Right kidney (tissue), 1 donor: ENCODE measurements around the gene ST3GAL4.
"Not testable (repeated sequence)": the region's sequence is repeated elsewhere in the genome, so short reads cannot be mapped to it uniquely, and the experiment has no call there.

ENCODE experiments used
- DNase-seq: peaks from one replicate; pipeline ENCODE4 v3.0.0-alpha.2; 2016

Gene ST3GAL4

DNA sequence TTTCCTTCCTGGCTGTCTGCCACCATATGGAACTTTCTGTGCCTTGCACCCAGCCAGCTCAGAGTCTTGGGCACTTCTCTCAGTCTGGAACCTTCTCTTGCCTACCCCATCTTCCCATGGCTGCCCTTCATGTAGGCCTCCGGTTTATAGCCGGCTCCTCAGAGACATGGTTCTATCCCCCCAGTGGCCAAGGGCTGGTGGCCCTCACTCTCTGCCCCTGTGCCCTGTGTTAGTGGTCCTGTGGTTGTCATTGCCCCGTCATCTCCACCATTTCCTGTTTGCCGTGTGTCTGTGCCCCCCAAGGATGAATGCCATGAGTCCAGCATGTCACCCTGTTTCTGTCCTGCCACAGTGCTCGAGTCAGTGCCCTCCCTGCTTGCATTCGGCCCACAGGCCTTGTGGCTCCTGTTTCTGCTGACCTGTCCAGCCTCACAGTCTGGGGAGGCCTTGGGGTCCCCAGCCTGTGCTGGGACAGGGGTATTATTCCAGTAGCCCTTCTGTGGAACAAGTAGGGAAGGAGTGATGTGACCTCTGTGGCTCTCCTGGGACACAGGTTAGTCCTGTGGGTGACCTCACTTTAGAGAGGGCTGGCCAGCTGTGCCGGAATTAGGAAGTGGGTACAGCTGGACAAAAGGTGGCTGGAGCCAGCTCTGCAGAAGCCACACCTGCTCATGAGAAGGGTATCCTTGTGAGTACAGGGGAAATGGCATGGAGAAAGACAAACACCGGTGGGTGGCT is 30.7 kb downstream of the ST3GAL4 start:
- no peak for DNase-seq

GRCh38 chr11:126386729-126387071 is 31.2 kb downstream of the ST3GAL4 start:
- not testable (repeated sequence) for DNase-seq

DNA sequence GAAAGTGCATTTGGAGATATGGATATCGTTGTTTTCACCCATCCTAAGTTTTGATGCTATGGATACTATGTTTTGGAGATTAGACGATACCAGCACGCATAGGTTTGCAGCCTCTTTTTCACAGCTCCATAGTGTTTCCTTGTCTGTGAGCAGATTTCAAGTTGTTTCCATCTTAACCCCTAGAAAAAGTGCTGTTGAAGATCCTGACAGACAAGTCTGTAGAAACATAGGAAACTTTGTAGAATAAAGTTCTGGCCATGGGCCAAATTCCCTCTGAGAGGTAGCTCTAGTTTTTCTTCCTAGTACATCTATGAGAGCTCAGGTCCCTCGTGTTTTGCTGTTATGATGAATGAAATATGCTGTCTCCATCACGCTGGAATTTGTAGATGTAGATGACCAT is 32.4 kb downstream of the ST3GAL4 start:
- DNase-seq, result no peak

GRCh38 chr11:126390272-126390867 is 34.9 kb downstream of the ST3GAL4 start:
- no peak for DNase-seq

GRCh38 chr11:126391286-126391954 is 35.9 kb downstream of the ST3GAL4 start:
- no peak for DNase-seq

DNA sequence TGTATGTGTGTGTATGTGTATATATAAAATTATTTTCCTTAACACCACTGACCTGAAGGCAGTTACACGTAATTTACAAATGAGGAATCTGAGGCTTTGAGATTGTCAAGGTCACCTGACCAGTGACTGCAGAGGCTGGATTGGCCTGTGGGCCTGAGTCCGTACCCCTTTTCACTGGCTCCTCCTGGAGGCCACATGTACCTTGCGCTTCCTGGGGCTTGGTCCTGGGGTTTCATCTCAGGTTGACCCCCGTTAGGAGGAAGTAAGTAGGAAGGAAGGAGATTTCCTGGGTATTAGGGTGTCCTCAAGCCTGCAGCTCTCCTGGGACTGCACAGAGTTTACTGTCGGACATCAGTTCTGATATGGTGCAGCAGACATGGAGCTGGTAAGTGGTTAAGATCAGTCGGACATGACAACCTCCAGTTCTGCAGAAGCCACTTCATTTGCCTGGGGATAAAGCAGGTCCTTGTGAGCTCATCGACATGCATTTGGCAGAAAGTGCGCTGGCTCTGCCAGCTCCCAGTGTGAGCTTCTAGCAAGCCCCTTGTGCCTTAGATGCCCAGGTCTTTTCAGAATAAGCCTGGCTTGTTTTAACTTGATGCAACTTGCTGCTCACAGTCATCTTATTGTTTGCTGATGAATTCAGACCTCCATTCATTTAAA is 36.6 kb downstream of the ST3GAL4 start:
- no peak for DNase-seq

DNA sequence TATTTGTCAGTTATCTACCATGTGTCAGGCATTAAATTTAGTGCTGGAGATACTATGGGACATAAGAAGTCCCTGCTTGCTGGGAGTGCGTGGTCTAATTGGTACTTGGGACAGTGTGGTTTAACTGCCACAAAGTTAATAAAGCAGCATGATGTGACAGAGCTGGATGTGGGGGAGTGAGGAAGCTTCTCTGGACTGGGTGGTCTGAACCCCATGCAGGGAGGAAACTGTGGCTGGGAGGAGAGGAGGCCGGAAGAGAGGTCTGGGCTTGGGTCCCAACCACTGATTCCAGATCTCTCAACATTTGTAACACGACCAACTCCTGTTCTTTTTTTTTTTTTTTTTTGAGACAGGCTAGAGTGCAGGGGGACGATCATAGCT is 37.1 kb downstream of the ST3GAL4 start:
- no peak for DNase-seq

GRCh38 chr11:126393143-126393542 is 37.7 kb downstream of the ST3GAL4 start:
- DNase-seq, result no peak

DNA sequence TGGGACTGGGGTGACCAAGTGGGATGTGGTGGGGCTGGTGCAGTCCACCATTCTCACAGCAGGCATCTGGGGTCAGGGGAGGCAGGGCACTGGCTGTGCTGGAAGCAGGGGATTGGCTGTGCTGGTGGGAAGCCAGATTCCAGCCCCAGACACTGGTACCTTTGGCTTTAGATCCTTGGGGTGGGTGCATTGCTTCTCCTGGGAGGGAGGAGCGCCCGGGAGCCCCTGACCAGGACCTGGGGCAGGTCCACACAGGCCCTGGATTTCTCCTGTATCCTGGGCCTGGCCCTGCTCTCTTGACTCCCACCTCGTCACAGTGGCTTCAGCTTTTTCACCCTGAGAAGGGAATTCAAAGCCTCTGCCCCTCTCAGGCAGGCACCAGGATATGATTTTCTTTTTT is 38.5 kb downstream of the ST3GAL4 start:
- DNase-seq, result no peak

- not testable (repeated sequence) for DNase-seq
Measured at GRCh38 chr11:126394634-126395072, 39.2 kb downstream of the ST3GAL4 start.

GRCh38 chr11:126395784-126396183 is 40.3 kb downstream of the ST3GAL4 start:
- not testable (repeated sequence) for DNase-seq

GRCh38 chr11:126396266-126396665 is 40.8 kb downstream of the ST3GAL4 start:
- not testable (repeated sequence) for DNase-seq

- no peak for DNase-seq
Measured at GRCh38 chr11:126396965-126397364, 41.5 kb downstream of the ST3GAL4 start.

DNA sequence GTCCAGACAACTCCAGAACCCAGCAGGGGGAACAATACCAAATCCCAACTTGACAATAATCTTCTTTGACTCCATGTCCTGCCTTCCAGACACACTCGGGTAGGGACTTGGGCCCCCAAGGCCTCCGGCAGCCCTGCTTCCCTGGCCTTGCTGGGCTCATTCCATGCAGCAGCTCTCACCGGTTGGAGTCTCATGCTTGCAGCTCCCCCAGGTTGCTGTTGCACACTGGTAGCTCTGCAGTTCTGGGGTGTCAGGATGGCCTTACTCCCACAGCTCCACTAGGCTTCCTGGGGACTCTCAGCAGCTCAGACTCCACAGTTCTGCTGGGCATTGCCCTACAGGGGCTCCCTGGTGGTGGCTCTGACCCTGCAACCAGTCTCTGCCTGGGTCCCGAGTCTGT is 42.8 kb downstream of the ST3GAL4 start:
- DNase-seq, result no peak

GRCh38 chr11:126398721-126399120 is 43.2 kb downstream of the ST3GAL4 start:
- DNase-seq, result no peak

DNA sequence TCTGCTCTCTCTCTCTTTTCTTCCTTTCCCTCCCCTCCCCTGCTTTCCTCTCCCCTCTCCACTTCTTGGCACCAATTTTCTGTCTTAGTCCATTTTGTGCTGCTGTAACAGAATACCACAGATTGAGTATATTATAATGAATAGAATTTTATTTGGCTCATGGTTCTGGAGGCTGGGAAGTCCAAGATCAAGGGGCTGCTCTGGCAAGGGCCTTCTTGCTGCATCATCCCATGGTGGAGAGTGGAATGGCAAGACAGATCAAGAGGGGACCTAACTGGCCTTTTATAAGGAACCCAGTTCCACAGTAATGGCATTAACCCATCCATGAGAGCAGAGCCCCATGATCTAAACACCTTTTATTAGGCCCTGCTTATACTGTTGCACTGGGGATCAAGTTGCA is 44.5 kb downstream of the ST3GAL4 start:
- DNase-seq, result no peak

GRCh38 chr11:126400479-126400878 is 45.0 kb downstream of the ST3GAL4 start:
- no peak for DNase-seq

DNA sequence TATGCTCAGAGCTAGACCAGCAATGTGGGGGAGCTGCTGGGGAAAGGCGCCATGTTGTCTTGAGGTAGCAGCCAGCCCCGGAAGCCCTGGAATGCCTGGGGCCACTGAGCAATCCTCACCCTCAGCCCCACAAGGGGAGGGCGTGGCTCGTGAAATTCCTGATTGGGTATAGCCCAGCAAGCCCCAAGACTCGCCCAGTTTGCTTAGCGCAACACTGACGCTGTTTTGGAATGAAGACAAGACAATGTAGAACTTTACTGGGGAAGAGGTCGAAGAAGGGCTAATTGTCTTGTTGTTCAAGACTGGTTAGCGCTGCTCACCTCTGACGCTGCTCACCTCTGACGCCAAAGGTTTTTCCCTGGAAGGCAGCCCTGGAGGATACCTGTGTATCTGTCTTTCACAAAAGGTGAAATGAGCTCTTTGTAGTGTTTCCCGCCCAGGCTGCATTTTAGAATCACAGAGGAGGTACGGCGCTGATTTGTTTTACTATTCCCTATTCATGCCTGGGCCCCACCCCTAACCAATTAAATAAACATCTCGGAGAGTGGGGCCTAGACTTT is 47.6 kb downstream of the ST3GAL4 start:
- DNase-seq, result no peak

- no peak for DNase-seq
Measured at GRCh38 chr11:126403658-126404057, 48.2 kb downstream of the ST3GAL4 start.

DNA sequence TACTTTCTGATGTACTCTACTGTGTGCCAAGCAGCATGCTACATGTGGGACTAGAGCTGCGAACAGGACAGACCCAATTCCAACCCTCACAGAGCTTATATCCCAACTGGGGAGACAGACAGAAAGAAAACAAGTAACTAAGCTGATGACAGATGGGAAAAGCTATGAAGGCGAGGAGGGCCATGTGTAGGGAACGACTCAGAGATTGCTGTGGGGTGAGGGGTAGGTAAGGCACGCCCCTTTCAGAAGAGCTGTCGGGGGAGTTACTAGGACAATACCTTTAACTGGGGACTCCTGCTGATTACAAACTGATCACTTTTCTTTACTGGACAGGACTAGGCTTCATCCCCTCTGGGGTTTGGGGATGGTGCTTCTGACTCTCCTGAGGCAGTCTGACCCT is 48.9 kb downstream of the ST3GAL4 start:
- DNase-seq, result no peak

DNA sequence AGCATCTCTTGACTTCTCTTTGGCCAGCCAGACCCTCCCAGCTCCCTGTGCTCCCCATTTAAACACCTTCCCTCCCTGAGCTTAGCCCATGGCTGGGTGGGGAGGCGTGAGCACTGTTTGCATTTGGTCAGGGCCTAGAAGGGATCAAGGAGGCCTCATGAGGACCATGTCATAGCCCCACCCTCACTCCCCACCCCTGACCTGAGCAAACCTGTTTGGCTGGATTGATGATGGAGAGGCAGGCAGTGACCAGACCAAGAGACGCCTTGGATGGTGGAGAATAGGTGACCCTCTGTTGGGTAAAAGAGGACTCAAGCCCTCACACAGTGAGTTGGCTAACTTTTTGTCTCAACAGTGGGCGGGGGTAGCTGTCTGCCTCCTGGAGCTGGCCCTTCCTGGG is 49.9 kb downstream of the ST3GAL4 start:
- DNase-seq, result no peak

- DNase-seq, result no peak
Measured at GRCh38 chr11:126405906-126406305, 50.4 kb downstream of the ST3GAL4 start.

- no peak for DNase-seq
Measured at GRCh38 chr11:126406368-126406767, 50.9 kb downstream of the ST3GAL4 start.
